GM19043 (cell line): ENCODE results near the gene DNAH6.

ENCODE experiments used
- ATAC-seq: cut with Tn5 transposase; IDR thresholded peaks from one replicate; pipeline ENCODE4 v1.9.1; 2021; ENCODE audit warnings: low read depth; ENCODE audit not compliant: unreplicated experiment

The DNAH6 gene

DNA sequence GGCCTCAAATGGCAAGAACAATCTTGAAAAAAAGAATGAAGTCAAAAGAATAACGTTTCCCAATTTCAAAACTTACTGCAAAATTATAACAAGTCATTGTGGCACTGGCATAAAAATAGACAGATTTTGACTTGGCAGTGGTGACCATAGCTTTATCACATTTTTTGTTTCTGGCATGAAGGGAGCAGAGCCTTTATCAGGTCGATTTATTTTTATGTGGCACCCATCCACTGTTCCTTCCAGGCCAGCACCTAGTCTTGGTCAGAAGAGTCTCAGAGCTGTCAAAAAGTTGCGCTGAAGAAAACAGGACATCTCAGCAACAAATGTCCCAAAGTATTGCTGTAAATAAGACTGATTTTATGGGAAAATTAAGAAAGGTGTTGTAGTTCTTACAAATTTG lies 272.2 kb downstream of the DNAH6 start:
- no peak for ATAC-seq

GRCh38 chr2:84792856-84793522 lies 276.7 kb downstream of the DNAH6 start:
- no peak for ATAC-seq

DNA sequence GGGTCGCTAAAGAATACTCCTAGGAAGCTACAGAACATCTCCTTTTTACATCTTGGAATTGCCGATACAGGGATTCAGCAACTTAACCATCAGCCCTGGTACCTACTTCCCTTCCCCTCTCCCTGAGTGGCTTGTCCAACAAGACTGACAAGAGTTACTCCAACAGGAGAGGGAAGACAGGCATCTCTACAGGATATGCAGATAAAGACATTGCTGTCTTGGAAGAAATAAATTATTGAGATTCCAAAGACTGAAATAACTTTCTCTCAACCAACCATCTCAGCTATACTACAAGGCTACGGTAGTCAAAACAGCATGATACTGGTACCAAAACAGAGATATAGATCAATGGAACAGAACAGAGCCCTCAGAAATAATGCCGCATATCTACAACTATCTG lies 277.3 kb downstream of the DNAH6 start:
- no peak for ATAC-seq

DNA sequence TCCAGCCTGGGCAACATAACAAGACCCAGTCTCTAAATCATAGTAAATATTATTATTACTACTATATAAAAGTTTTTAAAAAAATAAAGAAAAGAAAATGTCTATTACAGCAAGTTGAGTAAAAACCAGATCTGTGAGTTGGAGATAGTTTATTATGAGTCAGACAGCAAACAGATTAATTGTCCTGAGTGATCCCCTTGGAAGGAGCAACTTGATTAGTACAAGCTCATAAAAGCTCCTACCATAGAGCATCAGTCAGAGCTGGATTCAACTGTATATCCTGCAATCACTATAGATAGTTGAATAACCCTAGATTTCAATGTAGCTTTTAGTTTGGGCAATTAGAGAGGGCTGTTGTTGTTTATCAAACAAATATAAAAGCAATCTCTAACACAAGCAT lies 280.5 kb downstream of the DNAH6 start:
- ATAC-seq, result no peak

DNA sequence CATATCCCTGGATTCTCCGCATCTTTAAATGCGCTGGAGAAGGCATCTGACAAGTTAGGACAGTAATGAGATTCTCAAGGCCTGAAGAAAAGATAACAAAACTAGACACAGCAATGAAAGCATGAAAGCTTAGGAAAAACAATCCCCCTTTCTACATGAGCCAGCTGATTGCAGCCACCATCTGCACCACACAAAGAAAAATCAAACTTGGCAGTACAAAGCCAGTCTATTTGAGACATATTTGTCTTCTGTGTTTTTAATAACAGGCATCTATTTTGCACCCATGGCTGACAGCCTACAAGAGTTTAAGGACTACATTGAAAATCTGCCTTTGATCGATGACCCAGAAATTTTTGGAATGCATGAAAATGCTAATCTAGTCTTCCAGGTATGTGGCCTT lies 281.0 kb downstream of the DNAH6 start:
- no peak for ATAC-seq

GRCh38 chr2:84799772-84800171 lies 283.5 kb downstream of the DNAH6 start:
- no peak for ATAC-seq

- ATAC-seq, result no peak
These were observed 284.0 kb downstream of the DNAH6 start for GRCh38 chr2:84800194-84800805.

- no peak for ATAC-seq
These were observed 285.5 kb downstream of the DNAH6 start for GRCh38 chr2:84801811-84802210.

DNA sequence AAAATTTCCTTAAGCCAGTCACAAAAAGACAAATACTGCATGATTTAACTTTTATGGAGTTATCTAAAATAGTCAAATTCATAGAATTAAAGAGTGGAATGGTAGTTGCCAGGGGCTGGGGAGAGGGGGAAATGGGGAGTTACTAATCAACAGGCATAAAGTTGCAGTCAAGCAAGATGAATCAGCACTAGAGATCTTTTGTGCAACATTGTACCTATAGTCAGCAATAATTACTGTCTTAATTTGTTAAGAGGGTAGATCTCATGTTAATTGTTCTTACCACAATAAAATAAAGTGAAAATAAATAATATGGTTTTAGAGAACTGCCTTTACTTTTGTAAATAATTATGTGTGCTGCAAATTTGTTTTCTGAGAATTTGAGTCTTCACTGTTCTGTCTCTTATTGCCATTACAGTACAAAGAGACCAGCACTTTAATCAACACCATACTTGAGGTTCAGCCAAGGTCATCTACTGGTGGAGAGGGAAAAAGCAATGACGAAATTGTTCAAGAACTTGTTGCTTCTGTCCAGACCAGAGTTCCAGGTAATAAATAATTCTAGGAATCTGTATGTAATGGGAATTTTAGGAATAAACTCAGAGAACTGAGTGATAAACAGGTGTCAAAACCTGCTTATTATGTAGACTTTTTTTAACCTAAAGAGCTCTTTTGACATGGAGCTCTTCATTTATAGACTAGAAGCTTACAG lies 289.1 kb downstream of the DNAH6 start:
- no peak for ATAC-seq

GRCh38 chr2:84807063-84807485 lies 290.8 kb downstream of the DNAH6 start:
- ATAC-seq, result no peak

GRCh38 chr2:84808279-84808678 lies 292.0 kb downstream of the DNAH6 start:
- ATAC-seq, result no peak

DNA sequence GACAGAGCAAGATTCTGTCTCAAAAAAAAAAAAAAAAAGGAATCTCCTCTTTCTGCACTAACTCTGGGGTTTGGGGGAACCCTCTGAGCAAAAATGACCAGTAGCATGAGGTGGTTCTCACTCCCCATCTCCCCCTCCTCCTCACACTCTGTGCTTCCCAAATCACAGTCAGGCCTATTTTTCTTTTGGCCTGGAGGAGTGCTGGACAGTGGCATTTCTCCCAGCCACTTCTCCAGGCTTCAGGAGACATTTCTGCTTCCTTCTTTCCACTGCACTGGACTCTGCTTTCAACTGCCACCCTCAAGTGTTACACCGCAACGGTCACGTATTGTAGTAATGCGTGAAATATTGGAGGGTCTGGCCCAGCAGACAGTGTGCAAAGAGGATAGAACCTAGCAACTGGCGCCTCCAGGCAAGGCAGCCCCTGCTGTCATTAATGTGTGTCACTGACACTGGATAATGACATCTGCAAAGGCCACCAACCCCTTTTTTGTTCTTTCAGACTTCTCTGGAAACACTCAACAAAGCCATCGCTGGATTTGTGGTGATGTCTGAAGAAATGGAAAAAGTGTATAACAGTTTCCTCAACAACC lies 295.6 kb downstream of the DNAH6 start:
- no peak for ATAC-seq

GRCh38 chr2:84815146-84815545 lies 298.8 kb downstream of the DNAH6 start:
- no peak for ATAC-seq

- ATAC-seq, result peak; percentile 77
These were observed 300.2 kb downstream of the DNAH6 start for GRCh38 chr2:84816426-84817026.

- peak; percentile 92 for ATAC-seq
These were observed 300.9 kb downstream of the DNAH6 start for GRCh38 chr2:84817239-84817655.

DNA sequence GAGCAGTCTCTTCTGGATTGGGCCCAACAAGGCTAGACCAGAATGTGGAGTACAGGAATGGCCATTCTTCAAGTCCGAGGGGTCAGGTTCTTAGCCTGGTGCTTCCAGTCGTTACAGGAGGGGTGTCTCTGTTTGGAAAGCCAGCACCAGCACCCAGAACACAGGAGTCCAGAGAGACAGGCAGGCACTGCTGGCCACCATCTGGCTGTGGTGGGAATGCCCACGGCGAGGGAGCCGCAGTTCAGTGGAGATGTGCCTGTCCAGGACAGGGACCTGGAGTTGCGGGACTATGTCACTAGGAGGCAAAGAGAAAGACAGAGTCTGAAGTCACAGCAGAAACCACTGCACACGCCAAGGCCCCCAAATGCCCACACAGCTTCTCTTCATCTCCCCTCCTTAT lies 305.5 kb downstream of the DNAH6 start:
- ATAC-seq, result no peak

GRCh38 chr2:84823229-84823628 lies 306.9 kb downstream of the DNAH6 start:
- ATAC-seq, result no peak

DNA sequence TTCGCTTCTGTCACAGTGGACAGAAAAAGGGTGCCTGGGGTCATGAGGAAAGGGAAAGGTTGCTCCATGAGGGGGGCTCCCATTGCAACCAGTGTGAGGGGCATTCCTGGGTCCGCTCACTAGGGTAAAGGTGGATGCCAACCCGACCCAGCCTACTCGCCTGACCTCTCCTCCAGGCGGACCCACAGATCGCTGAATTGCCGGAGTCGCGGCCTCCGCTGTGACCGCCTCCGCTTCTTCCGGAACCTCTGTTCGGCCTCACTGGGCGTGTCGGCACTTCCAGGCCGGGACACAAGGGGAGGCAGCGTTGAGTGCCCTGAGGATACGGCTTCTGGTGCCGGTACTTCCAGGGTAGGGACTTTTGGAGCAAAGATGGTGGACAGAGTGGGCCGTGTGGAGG lies 307.5 kb downstream of the DNAH6 start:
- no peak for ATAC-seq

DNA sequence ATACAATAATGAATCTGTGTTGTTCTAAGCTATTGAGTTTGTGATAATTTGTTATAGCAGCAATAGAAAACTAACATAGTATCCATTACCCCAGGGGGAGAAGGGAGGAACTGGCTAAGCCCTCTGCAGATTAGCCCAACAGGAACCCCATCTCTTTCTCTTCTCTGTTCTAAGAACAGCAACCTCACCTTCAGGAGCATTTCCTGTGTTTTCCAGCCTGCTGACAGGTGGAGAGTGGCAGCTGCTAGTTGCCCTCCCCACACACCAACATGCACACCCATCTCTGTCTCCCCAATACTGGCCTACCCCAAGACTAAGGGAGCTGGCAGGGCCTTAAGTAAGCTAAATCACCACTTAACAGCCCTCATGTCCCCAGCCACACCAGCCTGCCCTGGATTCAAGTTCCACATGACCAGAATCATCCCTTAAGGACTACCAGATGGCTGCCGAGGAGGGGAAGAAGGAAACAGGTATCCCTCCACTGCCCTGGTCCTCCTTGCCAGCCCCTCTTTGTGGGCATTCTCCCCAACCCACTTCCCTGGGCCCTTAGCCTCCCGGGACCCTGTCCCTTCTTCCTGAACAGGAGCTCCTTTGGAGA lies 311.8 kb downstream of the DNAH6 start:
- ATAC-seq, result no peak

DNA sequence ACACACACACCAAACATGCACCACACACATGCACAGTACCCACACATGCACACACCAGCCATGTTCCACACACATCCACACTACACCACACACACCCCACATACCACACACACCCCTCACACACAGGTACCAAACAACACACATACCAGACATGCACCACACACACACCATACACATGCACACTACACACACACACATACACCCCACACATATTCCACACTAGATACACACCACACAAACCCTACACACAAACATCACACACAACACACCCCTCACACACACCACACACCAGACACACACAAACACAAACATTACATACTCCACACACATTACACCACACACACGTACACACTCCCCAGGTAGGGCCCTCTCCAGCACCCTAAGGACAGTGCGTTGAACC lies 313.4 kb downstream of the DNAH6 start:
- no peak for ATAC-seq

DNA sequence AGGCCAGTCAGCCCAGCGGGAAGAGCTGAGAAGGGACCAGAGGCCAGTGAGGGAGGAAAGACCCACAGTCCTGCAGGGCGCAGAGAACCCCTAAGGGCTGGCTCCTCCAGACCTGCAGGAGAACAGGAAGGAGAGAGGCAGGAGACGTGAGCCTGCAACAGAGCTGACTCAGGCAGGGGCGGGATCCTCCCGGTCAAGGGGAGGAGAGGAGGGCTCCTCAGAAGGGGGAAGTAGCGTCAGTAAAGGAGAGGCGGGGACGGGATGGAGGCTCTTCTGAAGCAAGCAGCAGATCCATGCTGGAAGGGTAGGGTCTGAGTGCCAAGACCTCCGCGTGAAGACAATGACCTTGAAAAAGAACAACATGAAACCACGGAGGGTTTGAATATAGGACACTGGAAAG lies 313.8 kb downstream of the DNAH6 start:
- ATAC-seq, result no peak
